Prostate gland (tissue), 2 donors: ENCODE data around the gene RASD2. TPM values are rescaled to one million over a fixed set of nuclear protein-coding genes. Genes with fewer than 3 reads are reported as not detected.
"Not testable (repeated sequence)": the region's sequence is repeated elsewhere in the genome, so short reads cannot be mapped to it uniquely, and the experiment has no call there.

Experiments used
- DNase-seq: peaks from one replicate; pipeline ENCODE4 v3.0.0-alpha.2; 2019; ENCODE audit warnings: low spot score
- H3K27ac ChIP-seq, 2 donors: fragments of 200-600 bp; sonication (generic); 2 replicates each; pipeline ENCODE4 v1.5.1; 2017 to 2019
- H3K27me3 ChIP-seq: fragments of 200-600 bp; sonication (generic); replicated peaks from 2 replicates; pipeline ENCODE4 v1.5.1; 2019; ENCODE audit not compliant: insufficient read depth
- H3K36me3 ChIP-seq, 2 donors: fragments of 200-600 bp; sonication (generic); 1 replicate in 1 of 2; 2 replicates in 1 of 2; pipeline versions ENCODE4 v1.5.1 to v1.8.1; 2017 to 2019
- H3K4me1 ChIP-seq: fragments of 200-600 bp; sonication (generic); replicated peaks from 2 replicates; pipeline ENCODE4 v1.5.1; 2019
- H3K4me3 ChIP-seq, 2 donors: fragments of 200-600 bp; sonication (generic); 2 replicates each; pipeline ENCODE4 v1.5.1; 2017 to 2019
- H3K9me3 ChIP-seq: fragments of 200-600 bp; sonication (generic); 2 replicates; pipeline ENCODE4 v1.5.1; 2017
- POLR2A ChIP-seq: fragments of 450-650 bp; IDR thresholded peaks from one replicate; pipeline ENCODE4 v1.6.1; 2016; ENCODE audit warnings: antibody characterized with exemption, mild to moderate bottlenecking
- POLR2AphosphoS5 ChIP-seq: sonication (generic); formaldehyde crosslinking; IDR thresholded peaks from one replicate; pipeline ENCODE4 v1.6.1; 2017; ENCODE audit warnings: antibody characterized with exemption
- WGBS: methylation state at CpG from one replicate; pipeline ENCODE4 v1.1.5; 2018; 5-methylcytosine and 5-hydroxymethylcytosine counted together
- intact Hi-C: fragments of 100-400 bp; cut with DNase I; formaldehyde crosslinking; loops from one replicate; pipeline ENCODE4 v1.14.2; 2022
- total RNA-seq, 2 donors: library from RNA; depleted of rRNA; stranded (reverse); fragments of >200 nt; gene quantifications; one replicate each; pipeline ENCODE4 v1.1.0, GENCODE V29; 2016
- TF ChIP-seq, protein P1 (sequence below), 4 experiments: fragments of 200-600 bp in 2 of 4; fragments of 450-650 bp in 2 of 4; sonication (generic) in 2 of 4; IDR thresholded peaks; 1 replicate in 3 of 4; 2 replicates in 1 of 4; pipeline ENCODE4 v1.5.1; 2016 to 2019; ENCODE audit warnings: antibody characterized with exemption in 4 of 4, mild to moderate bottlenecking in 2 of 4, moderate library complexity in 2 of 4

The RASD2 gene
- total RNA-seq, 2 donors from 2014 or later = 6.2 to 8.0 TPM

DNA sequence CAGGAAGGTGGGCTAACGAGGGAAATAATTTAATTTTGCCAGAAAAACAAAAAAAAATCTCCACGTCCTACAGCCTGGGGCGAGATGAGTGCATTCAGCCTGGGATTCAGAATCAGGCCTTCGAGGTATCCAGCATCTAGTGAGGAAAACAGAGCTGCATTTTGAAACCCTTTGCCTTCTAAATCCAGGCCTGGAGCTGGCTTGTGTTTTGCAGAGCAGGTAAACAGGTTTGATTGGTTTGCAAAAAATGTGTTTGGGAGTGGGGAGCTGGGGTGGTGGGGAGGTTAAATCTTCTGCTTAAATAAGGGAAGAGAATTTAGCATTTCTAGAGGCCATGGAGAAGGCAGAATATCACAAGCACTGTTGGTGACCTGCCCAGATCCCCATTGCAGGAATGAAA is 29.7 kb upstream of the RASD2 start:
- no peaks in the 10 kb centered on the region for H3K4me1 ChIP-seq
- peak overlapping the region in 1 of 2 donors; percentile 51 for H3K27ac ChIP-seq
- no peak for DNase-seq
- no peaks in the 10 kb centered on the region for H3K27me3 ChIP-seq
- no peak for TF ChIP-seq POLR2AphosphoS5
- no peak for TF ChIP-seq POLR2A
- TF ChIP-seq, protein P1, sequence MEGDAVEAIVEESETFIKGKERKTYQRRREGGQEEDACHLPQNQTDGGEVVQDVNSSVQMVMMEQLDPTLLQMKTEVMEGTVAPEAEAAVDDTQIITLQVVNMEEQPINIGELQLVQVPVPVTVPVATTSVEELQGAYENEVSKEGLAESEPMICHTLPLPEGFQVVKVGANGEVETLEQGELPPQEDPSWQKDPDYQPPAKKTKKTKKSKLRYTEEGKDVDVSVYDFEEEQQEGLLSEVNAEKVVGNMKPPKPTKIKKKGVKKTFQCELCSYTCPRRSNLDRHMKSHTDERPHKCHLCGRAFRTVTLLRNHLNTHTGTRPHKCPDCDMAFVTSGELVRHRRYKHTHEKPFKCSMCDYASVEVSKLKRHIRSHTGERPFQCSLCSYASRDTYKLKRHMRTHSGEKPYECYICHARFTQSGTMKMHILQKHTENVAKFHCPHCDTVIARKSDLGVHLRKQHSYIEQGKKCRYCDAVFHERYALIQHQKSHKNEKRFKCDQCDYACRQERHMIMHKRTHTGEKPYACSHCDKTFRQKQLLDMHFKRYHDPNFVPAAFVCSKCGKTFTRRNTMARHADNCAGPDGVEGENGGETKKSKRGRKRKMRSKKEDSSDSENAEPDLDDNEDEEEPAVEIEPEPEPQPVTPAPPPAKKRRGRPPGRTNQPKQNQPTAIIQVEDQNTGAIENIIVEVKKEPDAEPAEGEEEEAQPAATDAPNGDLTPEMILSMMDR (IDR thresholded peaks at IDR 0.05) = no peak
- H3K9me3 ChIP-seq = no peaks in the 10 kb centered on the region
- intact Hi-C loops = no loop called here
- no peak overlapping the region for H3K4me3 ChIP-seq
- 56% methylated on average over 4 of the region's 4 CpGs for WGBS
- no peaks in the 10 kb centered on the region for H3K36me3 ChIP-seq

DNA sequence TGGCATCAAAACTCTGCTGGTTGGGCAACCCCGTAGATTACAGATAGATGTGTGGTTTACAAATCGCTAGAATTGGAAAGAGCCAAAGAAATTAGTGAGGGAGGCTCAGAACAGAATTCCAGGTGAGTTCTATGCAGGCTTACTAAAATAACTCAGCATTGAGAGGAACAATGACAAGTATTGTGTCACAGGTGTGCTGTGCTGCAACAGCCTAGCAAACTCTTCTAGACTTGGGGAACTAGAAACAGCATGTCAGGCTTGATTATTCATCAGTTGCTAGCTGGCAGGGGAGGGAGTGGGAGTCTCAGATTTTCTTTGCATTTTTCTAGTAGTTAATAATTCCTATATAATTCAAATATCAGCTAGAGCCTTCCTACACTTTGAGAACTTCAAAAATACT is 26.3 kb upstream of the RASD2 start:
- intact Hi-C loops = no loop called here

DNA sequence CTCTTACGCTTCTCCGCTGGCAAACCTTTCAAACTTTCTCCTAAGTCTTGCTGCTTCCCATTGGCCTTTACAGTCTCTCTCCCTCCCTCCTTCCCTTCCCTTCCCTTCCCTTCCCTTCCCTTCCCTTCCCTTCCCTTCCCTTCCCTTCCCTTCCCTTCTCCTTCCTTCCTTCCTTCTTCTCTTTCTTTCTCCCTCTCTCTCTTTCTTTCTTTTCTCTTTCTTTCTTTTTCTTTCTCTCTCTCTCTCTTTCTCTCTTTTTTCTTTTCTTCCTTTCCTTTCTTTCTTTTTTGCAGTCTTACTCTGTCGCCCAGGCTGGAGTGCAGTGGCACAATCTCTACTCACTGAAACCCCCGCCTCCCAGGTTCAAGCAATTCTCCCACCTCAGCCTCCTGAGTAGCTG is 24.7 kb upstream of the RASD2 start:
- H3K27me3 ChIP-seq, H3K9me3 ChIP-seq, H3K27ac ChIP-seq, DNase-seq, intact Hi-C loops, H3K4me1 ChIP-seq, H3K4me3 ChIP-seq, H3K36me3 ChIP-seq: not testable (repeated sequence)
- 97% methylated on average over 4 of the region's 4 CpGs for WGBS

More for the DNA sequence above, 26.3 kb upstream of the RASD2 start:
- TF ChIP-seq, protein P1 (IDR thresholded peaks at IDR 0.05) = no peak
- TF ChIP-seq POLR2AphosphoS5 = no peak
- TF ChIP-seq POLR2A = no peak
- H3K4me3 ChIP-seq = no peak overlapping the region
- DNase-seq = no peak
- H3K4me1 ChIP-seq = no peaks in the 10 kb centered on the region
- H3K36me3 ChIP-seq = no peaks in the 10 kb centered on the region
- WGBS = 66% methylated on average over 2 of the region's 2 CpGs
- H3K27ac ChIP-seq = no peak overlapping the region
- H3K9me3 ChIP-seq = no peaks in the 10 kb centered on the region
- no peaks in the 10 kb centered on the region for H3K27me3 ChIP-seq

DNA sequence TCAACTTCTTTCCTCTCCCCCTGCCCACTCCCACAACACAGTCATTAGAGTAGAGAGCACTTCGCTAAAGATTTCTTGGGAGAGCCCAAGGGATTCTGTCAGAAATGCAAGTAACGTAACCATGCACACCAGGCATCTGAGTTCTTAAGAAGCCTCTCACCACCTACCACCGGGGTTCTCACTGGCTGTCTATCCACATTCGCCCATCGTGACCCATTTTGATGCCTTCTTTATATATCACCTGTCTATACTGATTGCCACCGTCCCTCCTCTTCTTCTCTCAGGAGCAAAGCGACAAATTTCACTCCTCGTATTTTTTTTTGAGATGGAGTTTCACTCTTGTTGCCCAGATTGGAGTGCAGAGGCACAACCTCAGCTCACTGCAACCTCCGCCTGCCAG is 23.9 kb upstream of the RASD2 start:
- Histone ChIP-seq H3K36me3 (no peaks in the 10 kb centered on the region), H3K4me1 (no peaks in the 10 kb centered on the region), H3K9me3 (no peaks in the 10 kb centered on the region), H3K27ac (no peak overlapping the region), H3K4me3 (no peak overlapping the region), H3K27me3 (no peaks in the 10 kb centered on the region)
- WGBS = 95% methylated on average over 9 of the region's 9 CpGs
- no peak for DNase-seq
- TF ChIP-seq POLR2A = no peak
- TF ChIP-seq, protein P1 (IDR thresholded peaks at IDR 0.05) = no peak
- no peak for TF ChIP-seq POLR2AphosphoS5
- intact Hi-C loops = no loop called here

DNA sequence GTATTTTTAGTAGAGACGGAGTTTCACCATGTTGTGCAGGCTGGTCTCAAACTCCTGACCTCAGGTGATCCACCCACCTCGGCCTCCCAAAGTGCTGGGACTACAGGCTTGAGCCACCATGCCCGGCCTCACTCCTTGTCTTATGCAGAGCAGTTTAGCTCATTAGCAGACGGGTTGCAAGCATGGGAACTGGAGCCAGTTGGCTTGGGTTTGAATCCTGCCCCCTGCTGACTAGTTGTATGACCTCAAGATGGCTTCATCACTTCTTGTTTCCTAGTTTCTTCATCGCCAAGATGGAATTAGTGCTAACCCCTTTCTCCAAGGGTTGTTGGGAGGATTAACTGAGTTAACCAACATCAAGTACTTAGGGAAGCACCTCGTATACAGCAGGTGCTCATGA is 23.4 kb upstream of the RASD2 start:
- intact Hi-C loops = no loop called here
- Histone ChIP-seq H3K27ac (no peak overlapping the region), H3K9me3 (no peaks in the 10 kb centered on the region), H3K4me3 (no peak overlapping the region), H3K27me3 (no peaks in the 10 kb centered on the region), H3K36me3 (no peaks in the 10 kb centered on the region), H3K4me1 (no peaks in the 10 kb centered on the region)
- DNase-seq = no peak
- 92% methylated on average over 6 of the region's 6 CpGs for WGBS
- TF ChIP-seq POLR2A (no peak), POLR2AphosphoS5 (no peak)
- TF ChIP-seq, protein P1 (IDR thresholded peaks at IDR 0.05) = no peak
